ENCODE results near the gene MAPK8IP1.

GRCh38 chr11:45930031-45930794 is 44.8 kb downstream of the MAPK8IP1 start:
- no peak for TF ChIP-seq CTCF (IDR thresholded peaks at IDR 0.05)
- no peak for TF ChIP-seq POLR2AphosphoS5 (IDR thresholded peaks at IDR 0.05)

All from sigmoid colon (tissue), 4 donors.